GM21619 (cell line): Measurements from ENCODE around the gene CGNL1.

Source experiments
- ATAC-seq: cut with Tn5 transposase; IDR thresholded peaks from one replicate; pipeline ENCODE4 v1.9.1; 2021; ENCODE audit not compliant: unreplicated experiment

The CGNL1 gene, protein sequence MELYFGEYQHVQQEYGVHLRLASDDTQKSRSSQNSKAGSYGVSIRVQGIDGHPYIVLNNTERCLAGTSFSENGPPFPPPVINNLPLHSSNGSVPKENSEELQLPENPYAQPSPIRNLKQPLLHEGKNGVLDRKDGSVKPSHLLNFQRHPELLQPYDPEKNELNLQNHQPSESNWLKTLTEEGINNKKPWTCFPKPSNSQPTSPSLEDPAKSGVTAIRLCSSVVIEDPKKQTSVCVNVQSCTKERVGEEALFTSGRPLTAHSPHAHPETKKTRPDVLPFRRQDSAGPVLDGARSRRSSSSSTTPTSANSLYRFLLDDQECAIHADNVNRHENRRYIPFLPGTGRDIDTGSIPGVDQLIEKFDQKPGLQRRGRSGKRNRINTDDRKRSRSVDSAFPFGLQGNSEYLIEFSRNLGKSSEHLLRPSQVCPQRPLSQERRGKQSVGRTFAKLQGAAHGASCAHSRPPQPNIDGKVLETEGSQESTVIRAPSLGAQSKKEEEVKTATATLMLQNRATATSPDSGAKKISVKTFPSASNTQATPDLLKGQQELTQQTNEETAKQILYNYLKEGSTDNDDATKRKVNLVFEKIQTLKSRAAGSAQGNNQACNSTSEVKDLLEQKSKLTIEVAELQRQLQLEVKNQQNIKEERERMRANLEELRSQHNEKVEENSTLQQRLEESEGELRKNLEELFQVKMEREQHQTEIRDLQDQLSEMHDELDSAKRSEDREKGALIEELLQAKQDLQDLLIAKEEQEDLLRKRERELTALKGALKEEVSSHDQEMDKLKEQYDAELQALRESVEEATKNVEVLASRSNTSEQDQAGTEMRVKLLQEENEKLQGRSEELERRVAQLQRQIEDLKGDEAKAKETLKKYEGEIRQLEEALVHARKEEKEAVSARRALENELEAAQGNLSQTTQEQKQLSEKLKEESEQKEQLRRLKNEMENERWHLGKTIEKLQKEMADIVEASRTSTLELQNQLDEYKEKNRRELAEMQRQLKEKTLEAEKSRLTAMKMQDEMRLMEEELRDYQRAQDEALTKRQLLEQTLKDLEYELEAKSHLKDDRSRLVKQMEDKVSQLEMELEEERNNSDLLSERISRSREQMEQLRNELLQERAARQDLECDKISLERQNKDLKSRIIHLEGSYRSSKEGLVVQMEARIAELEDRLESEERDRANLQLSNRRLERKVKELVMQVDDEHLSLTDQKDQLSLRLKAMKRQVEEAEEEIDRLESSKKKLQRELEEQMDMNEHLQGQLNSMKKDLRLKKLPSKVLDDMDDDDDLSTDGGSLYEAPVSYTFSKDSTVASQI

DNA sequence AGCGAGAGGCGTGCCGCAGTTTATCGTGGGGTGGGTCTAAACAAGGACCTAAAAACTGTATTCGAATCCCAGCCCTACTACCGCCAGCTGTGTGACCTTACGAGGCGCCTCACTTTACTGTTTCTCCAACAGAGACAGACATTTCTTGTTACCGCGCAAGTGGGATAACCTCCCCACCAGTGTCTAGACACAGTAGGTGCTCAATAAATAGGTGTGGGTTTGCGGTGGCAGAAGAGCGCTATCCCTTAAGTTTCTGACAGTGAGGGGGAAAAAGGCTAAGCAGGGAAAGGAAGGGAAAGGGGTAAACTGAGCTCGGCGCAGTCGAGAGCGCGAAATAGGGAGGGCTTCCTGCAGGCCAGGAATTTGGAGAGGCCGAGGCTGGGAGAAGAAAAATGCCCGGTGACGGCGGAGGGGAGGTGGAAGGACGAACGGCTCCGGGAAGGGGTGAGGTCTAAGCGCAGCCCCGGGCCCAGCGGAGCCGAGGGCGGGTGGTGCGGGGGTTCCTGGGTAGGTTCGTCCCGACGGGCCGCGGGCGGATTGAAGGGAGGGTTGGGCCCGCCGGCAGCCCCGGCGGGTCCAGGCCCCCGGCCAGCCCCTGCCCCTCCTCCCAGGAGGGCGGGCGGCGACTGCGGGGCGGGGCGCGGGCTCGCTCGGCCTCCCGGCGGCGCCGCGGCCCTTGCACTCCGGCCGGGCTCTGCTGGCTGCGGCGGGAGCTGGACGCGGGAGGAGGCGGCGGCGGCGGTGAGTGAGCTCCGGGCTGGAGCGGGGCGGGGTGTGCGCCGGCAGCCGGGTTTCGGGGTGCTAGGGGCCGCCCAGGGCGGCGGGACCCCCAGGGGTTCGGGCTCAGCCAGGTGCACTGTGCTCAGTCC lies at the start of gene CGNL1:
Gene CGNL1, plus strand, starts transcription at position 679 of the 869 bp plus-strand sequence. CDS start 61,495 bp downstream, outside the sequence.
- no peak for ATAC-seq

DNA sequence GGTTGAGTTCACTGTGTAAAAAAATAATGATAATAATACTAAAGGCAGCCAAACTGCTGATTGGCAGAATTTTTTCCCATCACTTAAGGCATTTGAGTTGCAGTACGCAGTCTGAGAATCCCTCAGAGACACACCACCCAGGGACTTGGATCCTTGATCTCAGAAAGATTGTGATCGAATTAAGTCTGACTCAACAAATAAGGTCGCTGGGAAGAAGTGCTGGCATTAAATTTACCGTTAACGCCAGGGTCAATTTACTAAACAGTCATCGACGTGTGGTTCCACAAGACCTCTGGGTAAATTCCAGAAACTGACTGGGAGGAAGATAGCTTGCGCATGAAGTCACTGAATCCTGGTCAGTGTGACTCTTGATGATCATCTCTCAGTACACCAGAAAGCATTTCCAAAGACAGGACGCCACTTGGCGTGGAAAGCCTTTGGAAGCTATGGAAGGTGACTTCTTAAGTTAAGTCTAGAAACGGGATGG lies 48.3 kb upstream of the CGNL1 start:
- no peak for ATAC-seq

DNA sequence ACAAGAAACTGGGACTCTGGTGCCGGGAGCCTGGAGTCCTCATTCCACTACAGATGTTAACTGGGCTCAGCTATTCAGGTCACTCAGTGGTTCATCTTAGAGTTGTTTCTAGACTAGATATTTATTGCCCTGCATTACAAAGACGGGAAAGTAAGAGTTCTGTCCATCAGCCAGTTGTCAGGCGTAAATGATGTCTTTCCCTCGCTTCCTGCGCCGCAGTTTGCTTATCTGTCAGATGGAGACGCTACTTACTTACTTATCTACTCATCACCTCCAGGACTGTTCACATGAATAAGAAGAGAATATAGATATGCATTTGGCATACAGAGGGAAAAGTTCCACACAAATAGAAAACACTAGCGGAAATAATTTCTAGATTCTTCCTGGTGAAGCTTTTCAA lies 47.8 kb upstream of the CGNL1 start:
- no peak for ATAC-seq

DNA sequence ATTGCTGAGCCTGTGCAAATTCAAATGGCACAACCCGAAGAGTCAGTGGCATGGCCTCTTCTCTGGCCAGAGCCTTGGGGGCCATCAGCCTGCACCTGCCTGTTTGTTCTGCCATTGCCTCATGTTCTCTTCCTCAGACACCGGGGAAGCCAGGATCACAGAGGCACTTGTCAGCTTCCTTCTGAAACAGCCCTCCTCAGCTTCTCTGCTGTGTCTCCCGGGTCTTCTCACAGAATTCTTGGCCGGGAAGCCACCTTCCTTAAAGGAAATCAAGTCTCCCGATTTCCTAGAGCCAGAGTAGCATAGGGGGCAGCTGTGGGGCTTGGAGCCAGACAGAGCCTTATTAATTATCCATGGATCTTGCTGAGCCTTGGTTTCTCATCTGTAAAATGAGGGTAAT lies 47.4 kb upstream of the CGNL1 start:
- ATAC-seq, result no peak

DNA sequence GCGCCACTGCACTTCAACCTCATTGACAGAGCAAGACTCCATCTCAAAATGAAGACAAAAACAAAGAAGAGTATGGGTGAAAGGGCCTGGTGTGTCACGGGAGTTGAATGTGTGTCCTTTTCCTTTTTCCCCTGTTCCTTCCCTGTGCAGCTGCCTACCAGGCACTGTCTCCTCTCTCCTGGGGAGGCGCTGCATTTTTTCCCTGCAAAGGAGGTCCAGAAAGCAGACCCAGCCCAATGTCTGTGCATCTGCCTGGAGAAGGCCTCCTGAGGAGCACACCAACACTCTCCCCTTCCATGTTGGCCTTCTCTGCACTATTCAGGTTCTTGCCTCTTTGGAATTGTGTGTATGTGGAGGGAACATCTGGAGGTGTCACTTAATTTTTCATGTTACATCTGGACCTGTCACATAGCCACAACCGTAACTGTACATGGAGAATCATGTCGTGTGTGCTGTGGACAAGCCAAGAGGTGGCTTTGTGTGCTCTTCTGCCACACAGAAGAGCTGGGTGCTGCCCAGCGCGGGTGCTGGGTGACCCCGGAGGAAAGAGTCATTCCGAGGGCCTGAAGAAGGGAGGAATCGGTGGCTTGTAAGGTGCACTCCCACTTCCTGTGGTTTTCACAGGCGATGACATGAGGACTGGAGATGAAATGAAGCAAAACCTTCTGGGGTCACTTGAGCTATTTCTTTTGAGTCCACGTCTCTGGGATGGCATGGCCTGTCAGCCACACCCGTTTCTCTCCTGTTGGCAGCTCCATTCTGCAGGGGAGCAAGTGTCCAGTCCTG lies 46.5 kb upstream of the CGNL1 start:
- no peak for ATAC-seq

GRCh38 chr15:57330619-57331340 lies 45.5 kb upstream of the CGNL1 start:
- ATAC-seq, result no peak

DNA sequence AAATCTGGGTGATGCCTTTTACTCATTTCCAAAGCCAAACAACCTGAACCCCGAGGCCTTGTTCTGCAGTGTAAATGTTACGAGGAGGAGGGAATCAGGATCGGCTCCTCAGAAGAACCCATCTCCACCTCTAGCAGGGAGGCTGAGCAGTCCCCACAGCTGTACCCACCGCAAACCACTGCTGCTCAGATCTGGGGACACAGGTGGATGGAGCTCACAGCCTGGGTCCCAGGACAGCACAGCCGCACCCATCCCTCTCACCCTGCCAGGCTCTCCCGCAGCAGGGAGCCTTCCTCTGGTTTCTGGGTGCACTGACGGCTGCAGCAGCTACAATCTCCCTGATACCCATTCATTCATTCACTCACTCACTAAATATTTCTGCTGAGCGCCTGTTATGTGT lies 44.0 kb upstream of the CGNL1 start:
- ATAC-seq, result no peak

DNA sequence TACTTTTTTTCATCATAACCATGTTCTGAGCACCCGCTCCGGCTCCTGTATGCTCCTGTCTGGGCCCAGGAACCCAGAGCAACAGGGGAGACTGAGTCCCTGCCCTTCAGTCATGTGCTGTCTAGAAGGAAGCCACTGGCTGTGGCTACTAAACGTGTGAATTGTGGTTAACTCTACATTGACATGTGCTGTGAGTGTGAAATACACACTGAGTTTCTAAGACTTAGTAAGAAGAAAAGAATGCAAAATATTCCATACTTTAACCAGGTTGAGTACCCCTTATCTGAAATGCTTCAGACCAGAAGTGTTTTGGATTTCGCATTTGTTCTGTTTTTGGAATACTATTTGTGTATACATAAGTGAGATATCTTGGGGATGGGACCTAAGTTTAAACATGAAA lies 42.8 kb upstream of the CGNL1 start:
- ATAC-seq, result no peak

DNA sequence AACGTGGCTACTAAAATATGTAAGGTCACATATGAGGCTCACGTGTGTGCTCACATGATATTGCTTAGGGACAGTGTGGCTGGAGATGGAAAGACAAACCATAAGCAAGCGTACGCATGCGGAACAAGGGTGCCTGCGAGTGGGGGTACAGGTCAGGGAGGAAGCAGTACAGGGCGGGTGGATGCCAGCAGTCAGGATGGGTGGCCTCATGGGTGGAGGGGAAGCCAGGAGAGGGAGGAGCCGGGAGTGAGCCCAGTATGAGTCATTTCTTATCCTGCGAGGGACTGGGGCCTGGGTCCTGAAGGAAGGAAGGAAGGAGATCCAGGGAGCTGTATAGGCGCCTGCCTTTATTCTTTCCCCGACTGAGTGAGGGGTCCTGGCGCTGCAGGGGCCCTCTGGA lies 42.0 kb upstream of the CGNL1 start:
- ATAC-seq, result no peak

DNA sequence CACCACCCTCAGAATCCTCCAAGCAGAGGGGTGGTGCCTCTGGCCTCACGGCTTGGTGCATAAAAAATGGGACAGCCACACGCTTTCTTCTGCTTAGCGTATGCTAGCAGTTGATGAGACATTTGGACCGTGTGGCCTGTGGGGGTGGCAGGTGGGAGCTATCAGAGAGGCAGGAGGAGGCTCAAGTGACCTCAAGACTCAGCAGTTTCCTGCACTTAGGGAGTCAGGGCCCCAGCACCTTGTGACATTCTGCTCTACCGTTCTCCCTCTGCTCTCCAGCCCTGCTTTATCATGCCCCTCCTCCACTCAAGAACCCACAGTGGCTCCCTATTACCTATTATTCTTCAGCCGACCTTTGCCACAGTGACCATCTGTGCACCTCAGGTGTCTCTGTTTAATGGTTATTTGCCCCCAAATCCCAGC lies 41.0 kb upstream of the CGNL1 start:
- ATAC-seq, result no peak

DNA sequence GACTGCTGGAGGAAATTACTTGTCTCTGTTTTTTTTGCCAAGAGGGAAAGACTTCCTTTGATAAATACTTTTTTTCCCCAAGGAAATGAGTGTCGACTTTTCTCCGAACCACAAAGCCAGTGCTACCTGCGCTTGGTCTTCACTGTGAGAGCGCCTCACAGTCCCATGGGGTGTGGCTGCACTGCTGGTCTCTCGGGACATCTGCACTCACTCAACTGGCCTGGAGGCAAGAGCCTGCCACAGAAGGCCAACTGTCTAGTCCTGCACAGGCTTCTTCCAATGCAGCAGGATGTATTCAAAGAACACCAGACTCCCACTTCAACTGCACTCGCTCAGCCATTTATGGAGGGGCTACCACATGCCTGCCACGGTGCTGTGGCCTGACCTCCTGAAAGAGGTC lies 40.6 kb upstream of the CGNL1 start:
- ATAC-seq, result no peak

DNA sequence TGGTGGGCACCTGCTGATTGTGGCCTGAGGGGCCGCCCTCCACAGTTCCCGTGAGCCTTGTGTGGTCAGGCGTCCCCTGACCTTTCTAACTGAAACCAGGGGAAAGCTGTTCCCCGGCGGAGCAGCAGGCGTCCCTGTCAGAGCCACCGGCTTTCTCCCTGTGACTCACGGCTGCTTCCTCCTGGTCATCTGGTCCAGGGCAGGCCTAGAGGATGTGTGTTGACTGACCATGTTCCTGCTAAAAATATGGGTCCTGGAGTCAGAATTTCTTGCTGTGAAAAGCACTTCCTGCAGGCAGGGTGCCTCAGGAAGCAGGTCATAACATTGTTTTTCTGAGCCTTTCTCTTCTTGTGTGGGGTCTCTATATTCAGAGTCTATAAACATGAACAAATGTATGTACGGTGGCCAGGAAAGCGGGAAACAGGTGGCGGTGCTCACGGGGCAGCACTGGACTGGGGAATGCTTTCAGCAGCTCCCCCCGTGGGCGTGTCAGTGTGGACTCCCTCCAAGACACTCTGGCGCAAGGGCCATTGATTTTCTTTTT lies 38.4 kb upstream of the CGNL1 start:
- no peak for ATAC-seq

- no peak for ATAC-seq
Observed at GRCh38 chr15:57339321-57339720, 37.0 kb upstream of the CGNL1 start.

GRCh38 chr15:57340682-57341259 lies 35.5 kb upstream of the CGNL1 start:
- ATAC-seq, result no peak

GRCh38 chr15:57343048-57343447 lies 33.3 kb upstream of the CGNL1 start:
- ATAC-seq, result no peak

- no peak for ATAC-seq
Observed at GRCh38 chr15:57343498-57343897, 32.8 kb upstream of the CGNL1 start.

GRCh38 chr15:57344282-57344681 lies 32.0 kb upstream of the CGNL1 start:
- ATAC-seq, result no peak

- no peak for ATAC-seq
Observed at GRCh38 chr15:57345584-57345983, 30.7 kb upstream of the CGNL1 start.
